H1 (cell line): Measurements from ENCODE around the gene GTF2I. TPM values are rescaled to one million over a fixed set of nuclear protein-coding genes. Genes with fewer than 3 reads are reported as not detected.
"Not testable (repeated sequence)": the region's sequence is repeated elsewhere in the genome, so short reads cannot be mapped to it uniquely, and the experiment has no call there.

ENCODE experiments used
- CTCF ChIA-PET: fragments of 300-600 bp; sonication (Branson Sonifier 250); formaldehyde crosslinking; loops from one replicate; lab custom pipeline; 2021; ENCODE audit not compliant: partially characterized antibody; lab: Charles Lee
- POLR2A ChIA-PET: fragments of 300-600 bp; sonication (Branson Sonifier 250); formaldehyde crosslinking; loops from one replicate; lab custom pipeline; 2021; ENCODE audit warnings: inconsistent platforms; ENCODE audit not compliant: partially characterized antibody; lab: Charles Lee
- DNase-seq, 2 experiments: peaks; one replicate each; pipeline versions ENCODE4 v3.0.0 to v3.0.0-alpha.2; 2010 to 2022; ENCODE audit warnings: low spot score in 2 of 2, low read depth in 1 of 2, mixed read lengths in 1 of 2
- FAIRE-seq: peaks from 2 replicates; lab custom pipeline; 2011; peaks lifted over from hg19 to GRCh38; lab: Jason Lieb, UNC
- H2AFZ ChIP-seq: 2 replicates; pipeline ENCODE4 v1.8.1; 2012; ENCODE audit warnings: low read length, inconsistent platforms
- H2AK5ac ChIP-seq: 2 replicates; pipeline ENCODE4 v1.6.1; 2013; ENCODE audit warnings: low read depth, low read length
- H2BK120ac ChIP-seq: replicated peaks from 2 replicates; pipeline ENCODE3; 2013; ENCODE audit warnings: low read depth, low read length, inconsistent platforms
- H2BK12ac ChIP-seq: 2 replicates; pipeline ENCODE4 v1.6.1; 2013; ENCODE audit warnings: low read depth, low read length
- H2BK15ac ChIP-seq: 2 replicates; pipeline ENCODE4 v1.6.1; 2013; ENCODE audit warnings: low read length
- H2BK20ac ChIP-seq: 2 replicates; pipeline ENCODE4 v1.6.1; 2013; ENCODE audit warnings: low read length
- H2BK5ac ChIP-seq: 2 replicates; pipeline ENCODE4 v1.6.1; 2013; ENCODE audit warnings: low read depth, low read length
- H3K14ac ChIP-seq: 2 replicates; pipeline ENCODE4 v1.6.1; 2013; ENCODE audit warnings: inconsistent platforms; ENCODE audit not compliant: insufficient read length
- H3K18ac ChIP-seq: 2 replicates; pipeline ENCODE4 v1.6.1; 2013; ENCODE audit warnings: low read length; ENCODE audit errors: extremely low read depth
- H3K23ac ChIP-seq: 2 replicates; pipeline ENCODE4 v1.6.1; 2013; ENCODE audit warnings: inconsistent platforms; ENCODE audit not compliant: insufficient read length
- H3K23me2 ChIP-seq: 2 replicates; pipeline ENCODE4 v1.6.1; 2013; ENCODE audit warnings: low read depth, low read length
- H3K27ac ChIP-seq: 2 replicates; pipeline ENCODE4 v1.6.1; 2011; ENCODE audit warnings: low read depth, low read length, inconsistent platforms
- H3K27me3 ChIP-seq, 4 experiments: replicated peaks in 1 of 4; 1 replicate in 1 of 4; 2 replicates in 3 of 4; pipeline versions ENCODE4 v1.6.1 to v1.8.1; 2011 to 2013; ENCODE audit warnings: low read length in 3 of 4, mild to moderate bottlenecking in 3 of 4, inconsistent platforms in 2 of 4, mixed read lengths in 2 of 4, moderate library complexity in 1 of 4; ENCODE audit not compliant: control insufficient read depth in 3 of 4, insufficient read depth in 3 of 4; ENCODE audit errors: extremely low read depth in 1 of 4
- H3K36me3 ChIP-seq, 4 experiments: 2 replicates each; pipeline versions ENCODE4 v1.6.1 to v1.8.1; 2011 to 2013; ENCODE audit warnings: mild to moderate bottlenecking in 4 of 4, low read length in 3 of 4, moderate library complexity in 2 of 4, control low read depth in 1 of 4, inconsistent platforms in 1 of 4; ENCODE audit not compliant: insufficient read depth in 4 of 4, control insufficient read depth in 2 of 4
- H3K4ac ChIP-seq: replicated peaks from 2 replicates; pipeline ENCODE3; 2013; ENCODE audit warnings: low read length, low read depth, mixed read lengths, inconsistent platforms; ENCODE audit not compliant: insufficient read length
- H3K4me1 ChIP-seq, 4 experiments: replicated peaks in 1 of 4; 1 replicate in 1 of 4; 2 replicates in 3 of 4; pipeline versions ENCODE4 v1.6.1 to v1.8.1; 2011 to 2013; ENCODE audit warnings: low read length in 3 of 4, inconsistent platforms in 2 of 4, mixed read lengths in 1 of 4; ENCODE audit not compliant: insufficient read depth in 4 of 4, control insufficient read depth in 3 of 4
- H3K4me2 ChIP-seq, 2 experiments: 2 replicates each; pipeline versions ENCODE4 v1.6.1 to v1.8.1; 2011 to 2013; ENCODE audit warnings: low read depth in 2 of 2, low read length in 2 of 2, control low read depth in 1 of 2, inconsistent platforms in 1 of 2, mild to moderate bottlenecking in 1 of 2; ENCODE audit not compliant: insufficient read depth in 1 of 2
- H3K4me3 ChIP-seq, 4 experiments: fragments of 200-600, 300-600 bp in 1 of 4; sonication (generic), shearing (Covaris generic), sonication (Bioruptor Twin) in 1 of 4; 2 replicates each; pipeline versions ENCODE4 v1.5.1 to v1.8.1; 2011 to 2016; ENCODE audit warnings: low read length in 4 of 4, low read depth in 3 of 4, control low read depth in 2 of 4, inconsistent platforms in 2 of 4, mild to moderate bottlenecking in 2 of 4, mixed read lengths in 1 of 4, moderate library complexity in 1 of 4; ENCODE audit not compliant: insufficient read depth in 2 of 4; ENCODE audit errors: extremely low read depth in 1 of 4
- H3K56ac ChIP-seq: replicated peaks from 2 replicates; pipeline ENCODE3; 2013; ENCODE audit warnings: low read depth, mild to moderate bottlenecking, mixed read lengths, low read length, inconsistent platforms; ENCODE audit not compliant: insufficient read length
- H3K79me1 ChIP-seq: 2 replicates; pipeline ENCODE4 v1.6.1; 2013; ENCODE audit warnings: low read depth, low read length, control low read depth
- H3K79me2 ChIP-seq, 2 experiments: 2 replicates each; pipeline versions ENCODE4 v1.6.1 to v1.8.1; 2012 to 2013; ENCODE audit warnings: low read length in 2 of 2, mild to moderate bottlenecking in 2 of 2, inconsistent platforms in 1 of 2; ENCODE audit not compliant: insufficient read depth in 2 of 2, control insufficient read depth in 1 of 2
- H3K9ac ChIP-seq, 4 experiments: replicated peaks in 1 of 4; 1 replicate in 1 of 4; 2 replicates in 3 of 4; pipeline versions ENCODE4 v1.6.1 to v1.8.1; 2011 to 2013; ENCODE audit warnings: low read depth in 3 of 4, low read length in 3 of 4, control low read depth in 2 of 4, mild to moderate bottlenecking in 2 of 4, moderate library complexity in 2 of 4, inconsistent platforms in 1 of 4; ENCODE audit errors: extremely low read depth in 1 of 4
- H3K9me3 ChIP-seq, 2 experiments: 2 replicates each; pipeline versions ENCODE4 v1.6.1 to v1.8.1; 2012 to 2013; ENCODE audit warnings: mild to moderate bottlenecking in 2 of 2, moderate library complexity in 2 of 2, control low read depth in 1 of 2, inconsistent platforms in 1 of 2, low read depth in 1 of 2, low read length in 1 of 2, mixed read lengths in 1 of 2; ENCODE audit not compliant: insufficient read depth in 2 of 2
- H4K20me1 ChIP-seq, 2 experiments: replicated peaks in 1 of 2; 2 replicates each; pipeline versions ENCODE3 to v1.8.1; 2011 to 2013; ENCODE audit warnings: inconsistent platforms in 2 of 2, low read length in 2 of 2, mild to moderate bottlenecking in 1 of 2; ENCODE audit not compliant: insufficient read depth in 2 of 2, control insufficient read depth in 1 of 2
- H4K5ac ChIP-seq: 2 replicates; pipeline ENCODE4 v1.6.1; 2013; ENCODE audit warnings: low read length, low read depth, mixed read lengths, inconsistent platforms; ENCODE audit not compliant: insufficient read length
- H4K8ac ChIP-seq: 2 replicates; pipeline ENCODE4 v1.8.0; 2013; ENCODE audit warnings: mild to moderate bottlenecking, moderate library complexity, low read length, inconsistent platforms; ENCODE audit not compliant: insufficient read depth; ENCODE audit errors: extremely low read depth
- H4K91ac ChIP-seq: replicated peaks from 2 replicates; pipeline ENCODE3; 2013; ENCODE audit warnings: low read length, mixed read lengths, inconsistent platforms; ENCODE audit not compliant: insufficient read length
- WGBS, 2 experiments: shearing (Covaris generic) in 1 of 2; methylation state at CpG; one replicate each; pipeline versions ENCODE4 v1.1.6 to v1.1.7; 2013 to 2015; ENCODE audit warnings: low lambda C conversion rate in 2 of 2, mixed read lengths in 2 of 2, inconsistent platforms in 1 of 2, low coverage in 1 of 2, missing lambda C conversion rate in 1 of 2; ENCODE audit not compliant: insufficient replicate concordance in 2 of 2, insufficient coverage in 1 of 2, insufficient read length in 1 of 2; ENCODE audit errors: extremely low coverage in 1 of 2, missing lambda C conversion rate in 1 of 2; 5-methylcytosine and 5-hydroxymethylcytosine counted together
- polyA plus RNA-seq, 7 experiments: library from polyadenylated mRNA; depleted of rRNA in 3 of 7; stranded (reverse) in 5 of 7; unstranded in 2 of 7; fragments of >200 nt in 5 of 7; fragments of 200-250 nt in 2 of 7; gene quantifications; 1 replicate in 5 of 7; 2 replicates in 1 of 7; 4 replicates in 1 of 7; pipeline versions ENCODE4 v1.2.1 to v1.2.3, GENCODE V29; 2011 to 2013; ENCODE audit warnings: missing spikeins in 2 of 7, mixed read lengths in 2 of 7
- total RNA-seq: library from RNA; stranded (reverse); fragmentation: NEBNext Ultra II Directional; extraction: Animal tissue kit (Norgen Biotek cat#: 25700); gene quantifications from 2 replicates; pipeline ENCODE4 v1.2.1, GENCODE V29; 2021

The GTF2I gene
- total and polyA plus RNA-seq, 2 of the 8 experiments (the other 6 are each of a cell fraction or from before 2014, with no cell fraction given) = 46.7 to 316 TPM

- CTCF ChIA-PET, POLR2A ChIA-PET, H2AK5ac ChIP-seq, H3K4me1 ChIP-seq, H3K27me3 ChIP-seq, H2BK12ac ChIP-seq, H3K23ac ChIP-seq, H3K18ac ChIP-seq, H4K8ac ChIP-seq, H2BK20ac ChIP-seq, H2AFZ ChIP-seq, H4K5ac ChIP-seq, H4K91ac ChIP-seq, H2BK5ac ChIP-seq, H3K4me3 ChIP-seq, H3K9ac ChIP-seq, H3K4ac ChIP-seq, H3K9me3 ChIP-seq, H3K14ac ChIP-seq, H3K23me2 ChIP-seq, FAIRE-seq, H3K56ac ChIP-seq, H3K79me2 ChIP-seq, H3K27ac ChIP-seq, H4K20me1 ChIP-seq, H3K36me3 ChIP-seq, H2BK15ac ChIP-seq, H3K4me2 ChIP-seq, H2BK120ac ChIP-seq, H3K79me1 ChIP-seq: not testable (repeated sequence)
- DNase-seq = peak; percentile 75 to 100
- no CpG with 5 or more reads among the region's 82 CpGs for WGBS, 2 experiments
Measured at GRCh38 chr7:74788369-74789150, 131.0 kb downstream of the GTF2I start.
